ENCODE data around the gene UPK3A. TPM values are rescaled to one million over a fixed set of nuclear protein-coding genes. Genes with fewer than 3 reads are reported as not detected.

The UPK3A gene
- total and polyA plus RNA-seq, 2 experiments from 2014 or later, result 0.47 TPM; not detected in 1

GRCh38 chr22:45320357-45320976, 35.7 kb downstream of the UPK3A start:
- H3K27ac ChIP-seq (ENCODE audit: low read depth), result no peak overlapping the region
- no peak overlapping the region for H3K4me2 ChIP-seq

More at GRCh38 chr22:45320357-45320976, 35.7 kb downstream of the UPK3A start:
- Histone ChIP-seq H3K4me3 (no peak overlapping the region), H3F3A (replicated peaks; ENCODE audit: low read depth) (peaks cover 5% of the 10 kb centered on the region; the same call in 1 of the 2 replicates), H3K36me3 (ENCODE audit: insufficient read depth) (no peaks in the 10 kb centered on the region; the same call in 1 of the 2 replicates), H3K27me3 (ENCODE audit: insufficient read depth) (no peaks in the 10 kb centered on the region), H3K79me2 (replicated peaks; ENCODE audit: insufficient read depth) (peaks cover 73% of the 10 kb centered on the region), H3K9me2 (ENCODE audit: insufficient read depth) (no peaks in the 10 kb centered on the region), H2AFZ (no peak overlapping the region), H3K4me1 (ENCODE audit: insufficient read depth) (peaks cover 15% of the 10 kb centered on the region; the same call in 1 of the 2 replicates), H4K20me1 (replicated peaks; ENCODE audit: insufficient read depth) (peaks cover 21% of the 10 kb centered on the region)
- no peak overlapping the region for H3K4me3 Mint-ChIP-seq
- H3K27ac Mint-ChIP-seq, result no peak overlapping the region; the same call in 1 of the 2 replicates
- no peak for ATAC-seq
- peaks cover 23% of the 10 kb centered on the region for H3K36me3 Mint-ChIP-seq (ENCODE audit: low read depth)
- peaks cover 3% of the 10 kb centered on the region for H3K27me3 Mint-ChIP-seq (ENCODE audit: insufficient read depth, low read depth, poor library complexity)
- no peak for DNase-seq (ENCODE audit: low spot score)
- no peaks in the 10 kb centered on the region for H3K9me3 Mint-ChIP-seq
- TF ChIP-seq ZNF462 (CRISPR knock-in tag; IDR thresholded peaks at IDR 0.05) (no peak), JUNB (IDR thresholded peaks at IDR 0.05; ENCODE audit: unreplicated experiment) (no peak), CREB1 (CRISPR knock-in tag; IDR thresholded peaks at IDR 0.05; ENCODE audit: low read depth) (no peak), POLR2AphosphoS5 (IDR thresholded peaks at IDR 0.05; ENCODE audit: low read depth) (no peak), REST (IDR thresholded peaks at IDR 0.05; ENCODE audit: unreplicated experiment) (no peak)
- TF ChIP-seq, protein P1, sequence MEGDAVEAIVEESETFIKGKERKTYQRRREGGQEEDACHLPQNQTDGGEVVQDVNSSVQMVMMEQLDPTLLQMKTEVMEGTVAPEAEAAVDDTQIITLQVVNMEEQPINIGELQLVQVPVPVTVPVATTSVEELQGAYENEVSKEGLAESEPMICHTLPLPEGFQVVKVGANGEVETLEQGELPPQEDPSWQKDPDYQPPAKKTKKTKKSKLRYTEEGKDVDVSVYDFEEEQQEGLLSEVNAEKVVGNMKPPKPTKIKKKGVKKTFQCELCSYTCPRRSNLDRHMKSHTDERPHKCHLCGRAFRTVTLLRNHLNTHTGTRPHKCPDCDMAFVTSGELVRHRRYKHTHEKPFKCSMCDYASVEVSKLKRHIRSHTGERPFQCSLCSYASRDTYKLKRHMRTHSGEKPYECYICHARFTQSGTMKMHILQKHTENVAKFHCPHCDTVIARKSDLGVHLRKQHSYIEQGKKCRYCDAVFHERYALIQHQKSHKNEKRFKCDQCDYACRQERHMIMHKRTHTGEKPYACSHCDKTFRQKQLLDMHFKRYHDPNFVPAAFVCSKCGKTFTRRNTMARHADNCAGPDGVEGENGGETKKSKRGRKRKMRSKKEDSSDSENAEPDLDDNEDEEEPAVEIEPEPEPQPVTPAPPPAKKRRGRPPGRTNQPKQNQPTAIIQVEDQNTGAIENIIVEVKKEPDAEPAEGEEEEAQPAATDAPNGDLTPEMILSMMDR (conservative IDR thresholded peaks at IDR 0.05; ENCODE audit: low read depth in 2 of 2), result no peak
- H3K4me1 Mint-ChIP-seq, result peaks cover 24% of the 10 kb centered on the region

Measured in GM23338 (cell line).